HEK293 (cell line): Measurements from ENCODE around the gene SF3A1.
A peak's percentile ranks its signal among the peaks of the same experiment; 100 is the strongest.

ENCODE experiments used
- KLF1 ChIP-seq: fragments of 450-650 bp; formaldehyde crosslinking; IDR thresholded peaks from 2 replicates; pipeline ENCODE4 v1.5.1; 2016; ENCODE audit warnings: missing biosample characterization, missing genetic modification characterization
- KLF10 ChIP-seq: fragments of 450-650 bp; IDR thresholded peaks from 2 replicates; pipeline ENCODE4 v1.5.1; 2018; ENCODE audit warnings: missing biosample characterization, mild to moderate bottlenecking, missing genetic modification characterization
- REST ChIP-seq: fragments of 450-650 bp; formaldehyde crosslinking; IDR thresholded peaks from 2 replicates; pipeline ENCODE4 v1.5.1; 2016; ENCODE audit warnings: missing biosample characterization, missing genetic modification characterization
- SALL2 ChIP-seq: fragments of 450-650 bp; formaldehyde crosslinking; IDR thresholded peaks from 2 replicates; pipeline ENCODE4 v1.5.0; 2017; ENCODE audit warnings: missing biosample characterization, mild to moderate bottlenecking, missing genetic modification characterization, borderline replicate concordance
- ZBTB21 ChIP-seq: fragments of 450-650 bp; formaldehyde crosslinking; IDR thresholded peaks from 2 replicates; pipeline ENCODE4 v1.5.1; 2017; ENCODE audit warnings: missing biosample characterization, missing genetic modification characterization
- ZNF114 ChIP-seq: fragments of 450-650 bp; formaldehyde crosslinking; IDR thresholded peaks from 2 replicates; pipeline ENCODE4 v1.5.0; 2017; ENCODE audit warnings: missing biosample characterization, missing genetic modification characterization
- ZNF324 ChIP-seq: fragments of 450-650 bp; formaldehyde crosslinking; IDR thresholded peaks from 2 replicates; pipeline ENCODE4 v1.5.1; 2016; ENCODE audit warnings: missing biosample characterization, missing genetic modification characterization
- ZNF514 ChIP-seq: fragments of 450-650 bp; formaldehyde crosslinking; IDR thresholded peaks from 2 replicates; pipeline ENCODE4 v1.5.1; 2016; ENCODE audit warnings: missing biosample characterization, missing genetic modification characterization
- ZNF518A ChIP-seq: fragments of 450-650 bp; formaldehyde crosslinking; conservative IDR thresholded peaks from 2 replicates; pipeline ENCODE4 v1.5.1; 2016; ENCODE audit warnings: low read depth, missing biosample characterization, missing genetic modification characterization
- ZNF600 ChIP-seq: fragments of 450-650 bp; formaldehyde crosslinking; IDR thresholded peaks from 2 replicates; pipeline ENCODE4 v1.5.1; 2016; ENCODE audit warnings: missing biosample characterization, missing genetic modification characterization
- ZNF776 ChIP-seq: fragments of 450-650 bp; formaldehyde crosslinking; IDR thresholded peaks from 2 replicates; pipeline ENCODE4 v1.5.0; 2017; ENCODE audit warnings: missing biosample characterization, missing genetic modification characterization, borderline replicate concordance
- ZSCAN5A ChIP-seq: fragments of 450-650 bp; formaldehyde crosslinking; IDR thresholded peaks from 2 replicates; pipeline ENCODE4 v1.5.1; 2016; ENCODE audit warnings: missing biosample characterization, missing genetic modification characterization
- TF ChIP-seq, protein P1 (sequence below): fragments of 450-650 bp; formaldehyde crosslinking; IDR thresholded peaks from 2 replicates; pipeline ENCODE4 v1.5.1; 2016; ENCODE audit warnings: missing biosample characterization, missing genetic modification characterization
- TF ChIP-seq, protein P2 (sequence below): fragments of 450-650 bp; formaldehyde crosslinking; IDR thresholded peaks from 2 replicates; pipeline ENCODE4 v1.5.1; 2016; ENCODE audit warnings: missing biosample characterization, missing genetic modification characterization

DNA sequence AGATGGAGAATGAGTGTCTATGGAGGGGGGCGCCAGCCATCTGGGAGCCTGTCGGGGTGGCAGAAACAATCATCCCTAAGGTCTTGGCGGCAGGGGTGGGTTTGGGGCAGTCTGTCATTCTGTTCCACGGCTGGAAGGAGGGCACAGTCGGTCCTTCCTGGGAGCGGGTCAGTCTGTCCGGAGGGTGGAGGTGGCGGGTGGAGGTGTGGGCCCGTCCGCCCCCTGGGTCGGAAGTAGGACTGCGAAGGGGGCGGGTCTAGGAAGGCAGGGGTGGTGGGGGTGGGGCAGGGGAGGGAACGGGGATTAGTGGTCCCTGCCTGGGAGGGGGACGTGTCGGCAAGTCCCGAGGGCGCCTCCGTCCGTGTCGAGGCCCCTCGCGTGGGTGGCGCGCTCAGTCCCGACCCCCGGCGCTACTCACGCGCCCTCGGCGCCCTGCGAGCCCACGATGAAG lies 30.4 kb downstream of the SF3A1 start:
- TF ChIP-seq ZNF600 (tag by site-specific recombination) (no peak), ZNF514 (tag by site-specific recombination) (no peak), ZNF518A (tag by site-specific recombination) (no peak), ZNF114 (tag by site-specific recombination) (no peak), KLF1 (tag by site-specific recombination) (peak; percentile 31; the same call in 1 of the 2 replicates), ZNF324 (tag by site-specific recombination) (no peak), ZSCAN5A (no peak; the same call in 1 of the 2 replicates), KLF10 (tag by site-specific recombination) (no peak), SALL2 (tag by site-specific recombination) (no peak), ZNF776 (tag by site-specific recombination) (no peak), REST (tag by site-specific recombination) (no peak), ZBTB21 (tag by site-specific recombination) (no peak)
- TF ChIP-seq, protein P1, sequence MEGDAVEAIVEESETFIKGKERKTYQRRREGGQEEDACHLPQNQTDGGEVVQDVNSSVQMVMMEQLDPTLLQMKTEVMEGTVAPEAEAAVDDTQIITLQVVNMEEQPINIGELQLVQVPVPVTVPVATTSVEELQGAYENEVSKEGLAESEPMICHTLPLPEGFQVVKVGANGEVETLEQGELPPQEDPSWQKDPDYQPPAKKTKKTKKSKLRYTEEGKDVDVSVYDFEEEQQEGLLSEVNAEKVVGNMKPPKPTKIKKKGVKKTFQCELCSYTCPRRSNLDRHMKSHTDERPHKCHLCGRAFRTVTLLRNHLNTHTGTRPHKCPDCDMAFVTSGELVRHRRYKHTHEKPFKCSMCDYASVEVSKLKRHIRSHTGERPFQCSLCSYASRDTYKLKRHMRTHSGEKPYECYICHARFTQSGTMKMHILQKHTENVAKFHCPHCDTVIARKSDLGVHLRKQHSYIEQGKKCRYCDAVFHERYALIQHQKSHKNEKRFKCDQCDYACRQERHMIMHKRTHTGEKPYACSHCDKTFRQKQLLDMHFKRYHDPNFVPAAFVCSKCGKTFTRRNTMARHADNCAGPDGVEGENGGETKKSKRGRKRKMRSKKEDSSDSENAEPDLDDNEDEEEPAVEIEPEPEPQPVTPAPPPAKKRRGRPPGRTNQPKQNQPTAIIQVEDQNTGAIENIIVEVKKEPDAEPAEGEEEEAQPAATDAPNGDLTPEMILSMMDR (tag by site-specific recombination) = no peak
- TF ChIP-seq, protein P2, sequence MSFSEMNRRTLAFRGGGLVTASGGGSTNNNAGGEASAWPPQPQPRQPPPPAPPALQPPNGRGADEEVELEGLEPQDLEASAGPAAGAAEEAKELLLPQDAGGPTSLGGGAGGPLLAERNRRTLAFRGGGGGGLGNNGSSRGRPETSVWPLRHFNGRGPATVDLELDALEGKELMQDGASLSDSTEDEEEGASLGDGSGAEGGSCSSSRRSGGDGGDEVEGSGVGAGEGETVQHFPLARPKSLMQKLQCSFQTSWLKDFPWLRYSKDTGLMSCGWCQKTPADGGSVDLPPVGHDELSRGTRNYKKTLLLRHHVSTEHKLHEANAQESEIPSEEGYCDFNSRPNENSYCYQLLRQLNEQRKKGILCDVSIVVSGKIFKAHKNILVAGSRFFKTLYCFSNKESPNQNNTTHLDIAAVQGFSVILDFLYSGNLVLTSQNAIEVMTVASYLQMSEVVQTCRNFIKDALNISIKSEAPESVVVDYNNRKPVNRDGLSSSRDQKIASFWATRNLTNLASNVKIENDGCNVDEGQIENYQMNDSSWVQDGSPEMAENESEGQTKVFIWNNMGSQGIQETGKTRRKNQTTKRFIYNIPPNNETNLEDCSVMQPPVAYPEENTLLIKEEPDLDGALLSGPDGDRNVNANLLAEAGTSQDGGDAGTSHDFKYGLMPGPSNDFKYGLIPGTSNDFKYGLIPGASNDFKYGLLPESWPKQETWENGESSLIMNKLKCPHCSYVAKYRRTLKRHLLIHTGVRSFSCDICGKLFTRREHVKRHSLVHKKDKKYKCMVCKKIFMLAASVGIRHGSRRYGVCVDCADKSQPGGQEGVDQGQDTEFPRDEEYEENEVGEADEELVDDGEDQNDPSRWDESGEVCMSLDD (tag by site-specific recombination) = no peak
